ENCODE data around the gene HOXB5. TPM values are rescaled to one million over a fixed set of nuclear protein-coding genes. Genes with fewer than 3 reads are reported as not detected.
A peak's percentile ranks its signal among the peaks of the same experiment; 100 is the strongest.

The HOXB5 gene
- total RNA-seq, 1 donor from 2014 or later, result not detected

DNA sequence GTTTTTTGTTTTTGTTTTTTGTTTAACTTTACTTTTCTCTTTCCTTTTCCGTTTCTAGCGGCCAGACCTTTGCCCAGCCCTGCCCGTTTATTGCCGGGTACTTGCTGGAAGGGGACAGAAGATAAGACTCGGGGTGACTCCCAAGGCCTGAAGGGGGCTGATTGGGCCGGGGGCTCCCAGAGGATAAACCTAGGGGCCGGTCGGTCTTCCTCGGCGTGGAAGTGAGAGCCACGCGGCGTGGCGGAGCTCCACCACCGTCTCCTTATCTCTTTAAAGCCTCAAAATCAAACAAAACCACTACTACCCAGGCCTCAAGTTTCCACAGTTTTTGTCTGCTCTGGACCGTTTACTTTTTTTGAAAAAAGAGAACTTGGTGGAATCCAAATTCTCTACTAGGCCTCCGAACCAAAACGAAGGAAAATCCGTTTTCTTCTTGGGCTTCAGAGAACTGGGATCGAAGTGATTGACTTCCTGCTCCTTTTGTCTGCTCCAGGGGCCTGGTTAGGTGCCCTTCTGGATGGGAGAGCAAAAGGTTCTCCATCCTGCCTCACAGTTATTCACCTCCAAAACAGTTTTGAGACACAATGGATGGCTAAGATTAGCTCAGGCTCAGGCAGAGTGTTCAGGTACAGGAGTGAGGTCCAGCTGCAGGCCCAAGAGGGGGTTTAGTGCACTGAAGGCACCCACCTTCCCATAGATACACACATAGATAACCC is 41.1 kb upstream of the HOXB5 start:
- Histone ChIP-seq H3K27me3 (peaks cover 100% of the 10 kb centered on the region), H3F3A (ENCODE audit: low read depth) (no peaks in the 10 kb centered on the region), H3K79me2 (ENCODE audit: low read depth) (no peaks in the 10 kb centered on the region), H3K9ac (no peak overlapping the region), H3K27ac (no peak overlapping the region), H3K9me3 (ENCODE audit: low read depth) (no peaks in the 10 kb centered on the region), H3K36me3 (no peaks in the 10 kb centered on the region), H3K4me2 (no peak overlapping the region), H3K4me3 (no peak overlapping the region), H3K4me1 (no peaks in the 10 kb centered on the region), H4K20me1 (ENCODE audit: low read depth) (peaks cover 72% of the 10 kb centered on the region), H2AFZ (replicated peaks) (no peak overlapping the region)
- Mint-ChIP-seq H3K27ac (no peak overlapping the region), H3K36me3 (no peaks in the 10 kb centered on the region), H3K27me3 (ENCODE audit: insufficient read depth, low read depth) (peaks cover 95% of the 10 kb centered on the region), H3K9me3 (peaks cover 15% of the 10 kb centered on the region), H3K4me1 (peaks cover 2% of the 10 kb centered on the region), H3K4me3 (no peak overlapping the region)
- TF ChIP-seq EZH2phosphoT487 (IDR thresholded peaks at IDR 0.05) (no peak), EZH2 (IDR thresholded peaks at IDR 0.05) (no peak)
- TF ChIP-seq, protein P1, sequence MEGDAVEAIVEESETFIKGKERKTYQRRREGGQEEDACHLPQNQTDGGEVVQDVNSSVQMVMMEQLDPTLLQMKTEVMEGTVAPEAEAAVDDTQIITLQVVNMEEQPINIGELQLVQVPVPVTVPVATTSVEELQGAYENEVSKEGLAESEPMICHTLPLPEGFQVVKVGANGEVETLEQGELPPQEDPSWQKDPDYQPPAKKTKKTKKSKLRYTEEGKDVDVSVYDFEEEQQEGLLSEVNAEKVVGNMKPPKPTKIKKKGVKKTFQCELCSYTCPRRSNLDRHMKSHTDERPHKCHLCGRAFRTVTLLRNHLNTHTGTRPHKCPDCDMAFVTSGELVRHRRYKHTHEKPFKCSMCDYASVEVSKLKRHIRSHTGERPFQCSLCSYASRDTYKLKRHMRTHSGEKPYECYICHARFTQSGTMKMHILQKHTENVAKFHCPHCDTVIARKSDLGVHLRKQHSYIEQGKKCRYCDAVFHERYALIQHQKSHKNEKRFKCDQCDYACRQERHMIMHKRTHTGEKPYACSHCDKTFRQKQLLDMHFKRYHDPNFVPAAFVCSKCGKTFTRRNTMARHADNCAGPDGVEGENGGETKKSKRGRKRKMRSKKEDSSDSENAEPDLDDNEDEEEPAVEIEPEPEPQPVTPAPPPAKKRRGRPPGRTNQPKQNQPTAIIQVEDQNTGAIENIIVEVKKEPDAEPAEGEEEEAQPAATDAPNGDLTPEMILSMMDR (IDR thresholded peaks at IDR 0.05), result no peak
- peak; percentile 1 for DNase-seq (ENCODE audit: low spot score)

DNA sequence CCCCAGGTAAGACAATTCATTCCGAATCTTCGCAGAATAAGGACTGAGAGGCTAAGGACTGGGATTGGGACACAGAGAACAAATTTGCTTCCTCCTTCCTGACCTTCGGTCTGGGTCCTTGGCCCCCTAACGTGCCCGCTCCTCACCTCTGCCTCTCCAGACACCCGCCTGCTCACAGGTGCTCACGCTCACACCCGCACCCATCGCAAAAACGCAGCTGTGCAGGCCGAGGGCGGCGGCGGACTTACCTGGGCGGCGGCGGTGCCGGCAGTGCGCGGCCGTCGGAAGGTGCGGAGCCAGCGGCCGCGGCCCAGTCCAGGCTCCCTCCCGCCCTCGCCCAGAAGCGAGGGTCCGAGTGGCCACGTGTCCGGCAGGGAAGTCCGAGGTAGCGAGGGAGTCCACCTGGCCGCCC is 39.7 kb upstream of the HOXB5 start:
- Histone ChIP-seq H3K27ac (no peak overlapping the region), H2AFZ (replicated peaks) (no peak overlapping the region), H3K79me2 (ENCODE audit: low read depth) (no peaks in the 10 kb centered on the region), H3K36me3 (no peaks in the 10 kb centered on the region), H3K4me3 (no peak overlapping the region), H4K20me1 (ENCODE audit: low read depth) (peaks cover 81% of the 10 kb centered on the region), H3K9ac (no peak overlapping the region), H3K4me1 (no peaks in the 10 kb centered on the region), H3K27me3 (peaks cover 100% of the 10 kb centered on the region), H3F3A (ENCODE audit: low read depth) (no peaks in the 10 kb centered on the region), H3K9me3 (ENCODE audit: low read depth) (no peaks in the 10 kb centered on the region), H3K4me2 (no peak overlapping the region)
- TF ChIP-seq, protein P1 (IDR thresholded peaks at IDR 0.05), result no peak
- peak; percentile 98 for TF ChIP-seq EZH2phosphoT487 (IDR thresholded peaks at IDR 0.05)
- peak; percentile 96 for TF ChIP-seq EZH2 (IDR thresholded peaks at IDR 0.05)
- peaks cover 96% of the 10 kb centered on the region for H3K27me3 Mint-ChIP-seq (ENCODE audit: insufficient read depth, low read depth)
- H3K9me3 Mint-ChIP-seq, result peaks cover 15% of the 10 kb centered on the region
- no peaks in the 10 kb centered on the region for H3K36me3 Mint-ChIP-seq
- H3K27ac Mint-ChIP-seq, result no peak overlapping the region
- DNase-seq (ENCODE audit: low spot score), result no peak
- peaks cover 2% of the 10 kb centered on the region for H3K4me1 Mint-ChIP-seq
- H3K4me3 Mint-ChIP-seq, result no peak overlapping the region

DNA sequence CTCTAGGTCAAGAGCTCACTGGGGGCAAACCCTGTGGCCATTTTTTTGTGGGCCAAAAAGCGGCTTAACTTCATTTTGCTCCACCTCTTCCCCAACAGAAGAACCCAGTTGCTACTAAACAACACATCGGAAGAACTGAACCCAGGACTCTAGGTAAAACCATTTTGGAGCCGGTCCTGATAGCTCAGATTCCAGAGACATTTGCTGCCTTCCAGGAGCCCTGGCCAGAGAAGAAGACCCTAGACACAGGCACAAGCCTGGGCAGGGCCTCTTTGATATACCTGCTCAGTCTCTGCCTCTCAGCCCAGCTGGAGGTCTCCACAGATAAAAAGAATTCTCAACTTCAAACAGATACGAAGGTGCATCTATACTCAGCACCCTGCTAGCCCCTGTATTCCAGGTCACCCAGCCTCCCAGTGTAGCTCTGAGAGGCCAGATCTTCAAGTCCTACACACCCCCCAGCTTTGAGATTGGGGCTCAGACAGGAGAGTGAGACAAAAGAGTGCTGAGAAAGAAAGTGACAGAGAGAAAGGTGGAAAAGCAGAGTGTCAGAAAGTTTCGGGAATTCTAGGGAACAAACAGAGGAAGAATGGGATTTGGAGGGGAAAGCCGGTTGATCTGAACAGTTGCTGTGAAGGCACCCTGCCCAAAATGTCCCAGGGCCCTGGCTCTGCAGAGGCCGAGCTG is 39.1 kb upstream of the HOXB5 start:
- Histone ChIP-seq H3K4me1 (no peaks in the 10 kb centered on the region), H3K79me2 (ENCODE audit: low read depth) (no peaks in the 10 kb centered on the region), H2AFZ (replicated peaks) (no peak overlapping the region), H3K4me3 (no peak overlapping the region), H3K9me3 (ENCODE audit: low read depth) (no peaks in the 10 kb centered on the region), H3K27ac (no peak overlapping the region), H3K36me3 (no peaks in the 10 kb centered on the region), H3K4me2 (no peak overlapping the region), H4K20me1 (ENCODE audit: low read depth) (peaks cover 86% of the 10 kb centered on the region), H3F3A (ENCODE audit: low read depth) (no peaks in the 10 kb centered on the region), H3K27me3 (peaks cover 100% of the 10 kb centered on the region), H3K9ac (no peak overlapping the region)
- Mint-ChIP-seq H3K4me3 (no peak overlapping the region), H3K27ac (no peak overlapping the region), H3K36me3 (no peaks in the 10 kb centered on the region), H3K4me1 (peaks cover 2% of the 10 kb centered on the region), H3K27me3 (ENCODE audit: insufficient read depth, low read depth) (peaks cover 96% of the 10 kb centered on the region), H3K9me3 (peaks cover 15% of the 10 kb centered on the region)
- TF ChIP-seq, protein P1 (IDR thresholded peaks at IDR 0.05), result no peak
- no peak for TF ChIP-seq EZH2phosphoT487 (IDR thresholded peaks at IDR 0.05)
- TF ChIP-seq EZH2 (IDR thresholded peaks at IDR 0.05), result no peak
- DNase-seq (ENCODE audit: low spot score), result no peak
